ENCODE results near the gene RPL22L1.

- TF ChIP-seq CSRNP3 (CRISPR knock-in tag; IDR thresholded peaks at IDR 0.05) (no peak), ZNF8 (CRISPR knock-in tag; IDR thresholded peaks at IDR 0.05) (no peak), ZFP3 (CRISPR knock-in tag; IDR thresholded peaks at IDR 0.05) (no peak), SNAI2 (CRISPR knock-in tag; IDR thresholded peaks at IDR 0.05) (no peak), CREB5 (CRISPR knock-in tag; IDR thresholded peaks at IDR 0.05; ENCODE audit: low read depth) (no peak), CSDC2 (CRISPR knock-in tag; IDR thresholded peaks at IDR 0.05) (no peak), GLIS3 (CRISPR knock-in tag; IDR thresholded peaks at IDR 0.05) (no peak), RARB (CRISPR knock-in tag; IDR thresholded peaks at IDR 0.05) (no peak), TSHZ2 (CRISPR knock-in tag; IDR thresholded peaks at IDR 0.05) (no peak)
- TF ChIP-seq, protein P1, sequence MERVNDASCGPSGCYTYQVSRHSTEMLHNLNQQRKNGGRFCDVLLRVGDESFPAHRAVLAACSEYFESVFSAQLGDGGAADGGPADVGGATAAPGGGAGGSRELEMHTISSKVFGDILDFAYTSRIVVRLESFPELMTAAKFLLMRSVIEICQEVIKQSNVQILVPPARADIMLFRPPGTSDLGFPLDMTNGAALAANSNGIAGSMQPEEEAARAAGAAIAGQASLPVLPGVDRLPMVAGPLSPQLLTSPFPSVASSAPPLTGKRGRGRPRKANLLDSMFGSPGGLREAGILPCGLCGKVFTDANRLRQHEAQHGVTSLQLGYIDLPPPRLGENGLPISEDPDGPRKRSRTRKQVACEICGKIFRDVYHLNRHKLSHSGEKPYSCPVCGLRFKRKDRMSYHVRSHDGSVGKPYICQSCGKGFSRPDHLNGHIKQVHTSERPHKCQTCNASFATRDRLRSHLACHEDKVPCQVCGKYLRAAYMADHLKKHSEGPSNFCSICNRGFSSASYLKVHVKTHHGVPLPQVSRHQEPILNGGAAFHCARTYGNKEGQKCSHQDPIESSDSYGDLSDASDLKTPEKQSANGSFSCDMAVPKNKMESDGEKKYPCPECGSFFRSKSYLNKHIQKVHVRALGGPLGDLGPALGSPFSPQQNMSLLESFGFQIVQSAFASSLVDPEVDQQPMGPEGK (CRISPR knock-in tag; IDR thresholded peaks at IDR 0.05; ENCODE audit: borderline replicate concordance), result no peak
Observed at GRCh38 chr3:170914690-170915089, 44.7 kb upstream of the RPL22L1 start.
